NCI-H146 treated with DMSO at 0.1 percent for 48 hours (cell line): ENCODE results near the gene COL18A1.
A peak's percentile ranks its signal among the peaks of the same experiment; 100 is the strongest.
"Not testable (repeated sequence)": the region's sequence is repeated elsewhere in the genome, so short reads cannot be mapped to it uniquely, and the experiment has no call there.

ENCODE experiments used
- DNase-seq: peaks from one replicate; lab custom pipeline; 2025; ENCODE audit not compliant: unreplicated experiment; lab: John Stamatoyannopoulos, UW

COL18A1 gene

DNA sequence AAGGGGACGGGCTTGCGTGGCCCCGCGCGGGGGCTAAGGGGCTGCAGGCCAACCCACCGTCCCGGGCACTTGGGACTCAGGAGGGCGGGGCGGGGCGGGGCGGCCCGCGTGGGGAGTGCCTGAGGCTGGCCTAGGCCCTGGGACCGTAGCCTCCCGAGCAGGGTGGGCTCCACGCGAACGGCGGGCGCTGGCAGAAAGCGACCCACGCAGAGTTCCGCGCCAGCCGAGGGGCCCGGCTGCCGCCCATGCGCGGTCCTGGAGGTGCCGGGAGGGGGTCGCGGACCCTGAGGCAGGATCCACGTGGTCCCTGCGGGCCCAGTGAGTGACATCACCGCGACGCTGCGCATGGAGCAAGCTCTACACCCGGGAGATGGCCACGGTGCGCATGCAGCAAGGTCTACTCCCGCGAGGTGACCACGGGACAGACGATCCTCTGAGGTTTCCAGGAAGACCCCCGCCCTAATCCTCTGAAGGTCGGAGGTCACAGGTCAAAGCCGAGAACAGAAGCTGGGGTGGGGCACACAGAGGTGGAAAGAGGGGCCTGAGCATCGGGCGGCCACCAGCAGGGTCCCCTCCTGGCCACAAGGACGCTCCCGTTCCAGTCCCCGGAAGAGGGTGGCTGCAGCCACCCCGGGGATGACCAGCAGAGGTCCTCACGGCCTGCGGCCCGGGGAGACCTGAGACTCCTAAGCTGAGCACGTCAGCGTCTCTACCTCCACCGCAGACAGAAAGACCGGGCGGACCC lies 150.8 kb downstream of the COL18A1 start:
- peak; percentile 53 for DNase-seq

DNA sequence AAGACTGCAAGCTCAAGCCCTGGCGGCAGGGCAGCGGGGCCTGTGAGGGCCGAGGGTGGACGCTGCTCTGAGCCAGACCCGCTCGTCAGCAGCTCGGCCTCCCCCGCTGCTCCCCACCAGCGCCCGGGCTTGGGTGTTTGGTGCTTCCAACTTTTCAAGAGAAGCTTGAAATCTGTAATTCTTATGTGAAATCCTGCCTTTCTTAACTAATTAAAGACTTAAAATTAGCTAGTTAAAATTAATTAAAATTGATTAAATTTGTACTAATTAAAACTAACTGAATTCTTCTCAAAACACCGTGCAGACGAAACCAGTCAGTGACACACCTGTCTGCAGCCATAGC lies 151.3 kb downstream of the COL18A1 start:
- no peak for DNase-seq

DNA sequence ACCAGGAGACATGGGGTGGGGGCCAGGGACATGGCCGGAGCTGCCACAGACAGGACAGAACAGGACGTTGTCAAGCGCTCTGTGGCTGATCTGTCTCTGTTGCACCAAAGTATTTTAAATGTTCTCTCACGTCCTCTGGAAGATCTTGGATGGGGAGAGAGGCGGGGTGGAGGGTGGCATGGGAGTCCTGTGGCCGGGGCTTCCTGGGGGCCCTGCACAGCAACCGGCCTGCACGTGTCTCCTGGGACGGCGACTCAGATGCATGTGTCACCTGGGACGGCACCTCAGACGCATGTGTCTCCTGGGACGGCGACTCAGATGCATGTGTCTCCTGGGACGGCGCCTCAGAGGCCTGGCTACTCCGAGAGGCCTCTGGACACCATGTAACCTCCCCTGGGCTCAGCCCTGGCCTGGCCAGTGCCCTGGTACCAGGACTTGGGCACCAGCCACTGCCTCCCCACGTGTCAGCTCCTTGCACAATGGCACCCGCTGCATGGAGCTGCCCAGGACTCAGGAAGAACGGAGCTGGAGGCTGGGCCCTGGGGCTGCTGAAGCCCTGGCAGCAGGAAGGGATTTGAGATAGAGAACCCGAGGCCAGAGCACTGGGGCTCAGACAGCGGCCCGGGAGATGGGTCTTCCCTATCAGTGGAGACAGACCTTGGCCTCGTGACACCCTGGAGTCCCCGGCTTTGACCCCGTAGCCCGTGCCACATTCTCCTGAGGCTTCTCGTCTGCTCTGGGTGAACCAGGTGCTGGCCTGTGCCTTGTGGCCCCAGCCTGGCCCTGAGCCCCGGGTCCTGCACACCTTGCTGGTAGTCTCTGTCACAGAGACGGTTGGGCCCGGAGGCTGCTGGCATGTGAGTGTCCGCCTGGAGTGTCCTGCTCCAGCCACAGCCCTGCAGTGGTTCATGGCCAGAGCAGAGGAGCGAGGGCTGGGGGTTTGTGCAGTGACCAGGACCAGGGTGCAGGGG lies 152.0 kb downstream of the COL18A1 start:
- DNase-seq, result no peak

DNA sequence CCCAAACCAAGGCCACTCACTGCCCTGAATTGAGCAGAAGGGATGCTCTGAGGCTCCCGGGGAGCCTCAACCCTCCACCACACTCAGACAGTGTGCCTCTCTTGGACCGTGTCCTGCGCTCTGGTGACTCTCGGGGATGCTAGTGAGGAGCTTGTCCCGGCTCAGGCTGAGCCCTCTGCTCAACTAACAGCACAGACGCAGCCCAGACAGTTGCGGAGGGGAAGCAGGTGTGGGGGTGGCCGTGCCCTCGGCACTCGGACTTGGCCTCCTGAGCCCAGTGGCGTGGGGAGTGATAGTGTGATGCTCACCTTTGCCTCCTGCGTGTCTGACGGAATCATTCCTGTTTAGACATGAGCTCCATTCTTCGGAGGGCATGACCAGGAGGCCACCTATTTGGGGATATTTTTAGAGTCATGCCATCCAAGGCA lies 152.7 kb downstream of the COL18A1 start:
- no peak for DNase-seq

DNA sequence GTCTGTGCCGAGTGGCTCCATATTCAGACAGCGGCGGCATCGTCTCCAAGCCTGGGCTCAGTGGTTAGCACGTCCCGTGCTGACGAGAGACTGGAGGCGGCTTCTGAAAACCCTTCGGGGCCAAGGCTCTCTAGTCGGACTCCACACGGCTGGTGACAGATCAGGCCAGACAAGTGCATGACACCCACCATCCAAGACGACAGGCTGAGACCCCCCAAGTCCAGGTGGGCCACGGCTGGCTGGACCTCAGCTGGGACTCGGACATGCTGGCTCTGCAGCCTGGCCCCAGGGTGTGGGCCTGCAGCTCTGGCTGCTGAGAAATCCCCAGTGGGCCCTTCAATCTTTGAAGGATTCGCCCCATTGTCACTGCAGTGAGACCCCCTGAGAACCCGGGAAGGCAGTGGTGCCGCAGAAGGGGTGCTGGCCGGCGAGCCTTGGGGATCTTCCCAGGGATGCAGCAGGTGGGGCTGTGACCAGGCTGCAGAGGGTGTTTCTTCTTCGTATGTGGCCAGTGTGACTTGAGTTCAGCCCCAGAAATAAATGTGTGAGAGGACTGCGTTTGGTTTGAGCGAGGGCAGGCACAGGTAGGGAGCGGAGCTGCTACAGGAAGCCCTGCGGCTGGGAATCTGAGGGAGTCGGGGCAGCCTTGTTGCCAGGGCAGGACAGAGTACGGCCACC lies 153.2 kb downstream of the COL18A1 start:
- no peak for DNase-seq

DNA sequence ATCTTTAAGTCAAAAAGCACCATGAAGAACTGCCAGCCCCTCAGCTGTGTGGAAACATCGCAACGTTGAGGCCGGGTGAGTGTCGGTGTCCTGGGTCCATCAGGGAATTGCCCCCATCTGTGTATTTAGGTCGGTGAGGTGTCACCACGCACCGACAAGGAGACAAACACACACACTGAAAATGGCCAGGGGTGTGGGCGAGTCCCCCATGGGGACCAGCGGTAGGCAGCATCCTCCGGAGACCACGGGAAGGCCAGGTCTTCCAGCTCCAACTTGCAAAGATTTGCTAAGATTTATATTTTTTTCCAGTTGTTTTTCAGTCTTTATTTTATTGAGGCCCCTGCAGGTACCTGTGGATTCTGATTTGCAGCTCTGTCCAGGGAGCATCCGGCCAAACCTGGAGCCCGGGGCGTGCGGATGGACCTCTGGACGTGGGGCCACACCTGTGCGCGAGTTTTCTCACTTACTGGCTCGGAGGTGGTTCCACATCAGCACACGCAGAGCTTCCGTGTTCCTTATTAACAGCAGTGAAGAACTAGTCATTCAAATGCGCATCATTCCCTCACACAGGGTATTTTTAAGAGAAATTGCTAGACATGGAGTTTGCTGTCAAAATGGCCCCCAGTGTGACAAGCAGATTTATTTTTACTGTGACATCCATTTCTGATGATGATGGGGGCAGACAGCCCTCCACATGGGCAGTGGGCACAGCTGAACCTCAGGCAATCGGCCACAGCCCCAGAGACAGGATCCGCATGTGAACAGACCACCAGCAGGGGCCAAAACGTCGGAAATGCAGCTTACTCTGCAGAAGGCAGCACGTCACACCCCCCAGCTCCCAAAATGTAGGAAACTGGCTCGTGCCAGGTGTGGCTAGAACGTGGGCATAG lies 154.5 kb downstream of the COL18A1 start:
- no peak for DNase-seq

DNA sequence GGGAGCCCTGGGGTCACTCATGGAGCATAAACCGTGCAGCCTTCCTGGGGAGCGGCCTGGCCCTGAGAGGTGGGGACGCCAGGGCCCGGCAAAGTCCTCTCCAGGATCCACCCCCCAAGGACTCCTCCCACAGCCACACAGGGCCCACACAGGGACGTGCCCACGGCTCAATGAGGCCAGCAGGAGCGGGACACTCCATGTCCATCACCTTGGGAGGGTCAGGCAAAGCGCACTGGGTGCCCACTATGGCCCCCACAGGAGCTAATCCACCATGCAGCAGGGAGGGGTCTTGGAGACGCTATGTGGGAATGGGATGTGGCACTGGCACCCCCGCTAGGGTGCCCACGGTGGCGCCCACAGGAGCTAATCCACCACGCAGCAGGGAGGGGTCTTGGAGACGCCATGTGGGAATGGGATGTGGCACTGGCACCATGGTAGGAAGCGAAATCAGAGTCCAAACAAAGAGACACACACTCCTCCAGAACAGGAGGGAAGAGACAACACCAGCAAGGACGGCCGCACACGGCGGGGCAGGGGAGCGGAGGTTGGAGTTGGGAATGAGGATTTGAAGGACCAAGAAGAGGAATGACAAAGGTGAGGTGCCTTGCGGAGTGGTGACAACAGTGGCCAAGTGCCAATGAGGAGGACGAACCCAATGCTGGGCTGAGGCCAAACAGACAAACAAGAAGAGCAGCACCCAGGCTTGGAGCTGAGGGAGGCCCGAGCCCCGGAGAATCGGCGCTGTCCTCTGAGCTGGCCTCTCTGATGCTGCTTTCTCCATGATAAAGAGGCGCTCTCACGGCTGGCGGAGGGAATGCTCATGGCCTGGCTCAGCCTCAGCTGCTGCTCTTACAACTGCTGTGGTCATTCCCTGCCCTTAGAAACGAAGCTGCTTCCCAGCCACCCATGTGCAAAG lies 155.4 kb downstream of the COL18A1 start:
- no peak for DNase-seq

DNA sequence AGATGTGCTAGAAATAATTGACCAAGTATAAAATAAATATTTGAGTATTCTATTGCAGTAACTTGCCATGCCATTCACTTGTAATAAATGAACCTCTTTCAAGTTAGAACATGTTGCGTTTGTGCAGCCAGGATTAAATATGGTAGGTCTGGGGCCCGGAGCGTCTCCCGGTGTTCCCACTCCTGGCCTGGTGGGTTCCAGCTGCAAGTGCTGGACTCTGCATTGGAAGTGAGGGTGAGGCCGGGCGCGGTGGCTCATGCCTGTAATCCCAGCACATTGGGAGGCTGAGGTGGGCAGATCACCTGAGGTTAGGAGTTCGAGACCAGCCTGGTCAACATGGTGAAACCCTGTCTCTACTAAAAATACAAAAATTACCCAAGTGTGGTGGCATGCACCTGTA lies 156.3 kb downstream of the COL18A1 start:
- not testable (repeated sequence) for DNase-seq

DNA sequence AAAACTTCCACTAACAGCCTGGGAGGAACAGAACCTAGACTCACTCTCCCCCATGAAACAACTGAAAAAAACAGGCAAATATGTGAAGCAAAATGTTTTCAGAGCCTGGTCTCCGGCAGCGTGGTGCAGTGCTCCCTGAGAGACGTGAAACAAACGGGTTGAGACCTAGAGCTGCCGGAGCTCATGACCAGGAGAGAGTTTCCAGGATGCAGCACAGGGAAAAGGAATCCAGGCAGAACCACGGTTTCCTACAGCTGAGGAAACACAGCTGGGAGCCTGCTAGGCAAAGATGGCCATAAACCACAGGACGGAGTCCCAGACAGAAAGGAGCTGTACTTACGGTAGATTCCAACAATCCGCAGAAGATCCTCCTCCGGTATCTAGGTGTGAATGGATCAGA lies 157.4 kb downstream of the COL18A1 start:
- DNase-seq, result no peak

DNA sequence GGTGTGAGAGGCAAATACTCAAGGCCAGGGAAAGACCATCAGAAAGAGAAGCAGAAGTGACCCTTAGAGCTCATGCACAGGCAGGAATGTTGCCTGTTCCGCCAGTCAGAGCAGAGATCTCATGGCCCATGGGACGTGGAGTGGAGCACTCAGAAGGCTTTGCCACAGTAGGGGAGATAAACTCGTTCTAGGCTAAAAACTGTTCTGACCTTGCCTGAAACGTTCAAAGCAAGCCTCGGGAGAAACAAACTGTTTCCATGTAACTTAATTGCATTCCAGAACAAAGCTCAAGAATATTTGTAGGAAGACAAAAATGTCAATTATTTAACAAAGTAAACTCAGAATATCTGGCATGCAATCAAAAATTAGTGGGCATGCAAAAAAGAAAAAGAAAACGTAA lies 158.0 kb downstream of the COL18A1 start:
- DNase-seq, result no peak
